Panc1 (cell line): ENCODE measurements around the gene ARHGAP31.

Source experiments
- POLR2AphosphoS5 ChIP-seq: IDR thresholded peaks from 2 replicates; pipeline ENCODE4 v1.6.1; 2012; ENCODE audit warnings: mild to moderate bottlenecking, low read depth, low read length, moderate library complexity
- TF ChIP-seq, protein P1 (sequence below): fragments of 450-650 bp; IDR thresholded peaks from 2 replicates; pipeline ENCODE4 v1.5.1; 2017; ENCODE audit warnings: mild to moderate bottlenecking

DNA sequence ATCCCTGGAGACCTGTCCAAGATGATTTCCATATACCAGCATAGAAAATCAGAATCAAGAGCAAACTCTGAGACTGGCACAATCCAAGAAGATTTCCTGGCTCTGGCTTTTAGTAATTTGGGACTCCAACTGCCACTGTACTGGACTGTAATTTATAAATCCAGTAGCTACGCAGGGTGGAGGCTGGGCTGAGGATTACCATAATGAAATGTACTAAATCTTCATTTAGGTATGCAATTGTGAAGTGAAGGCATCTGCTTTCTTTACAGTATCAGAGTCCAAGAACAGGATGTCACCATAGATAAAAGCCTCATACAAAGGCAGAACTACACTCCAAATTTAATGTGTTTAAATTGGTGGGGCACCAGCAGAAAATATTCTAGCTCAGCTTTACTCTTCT lies 122.7 kb downstream of the ARHGAP31 start:
- TF ChIP-seq, protein P1, sequence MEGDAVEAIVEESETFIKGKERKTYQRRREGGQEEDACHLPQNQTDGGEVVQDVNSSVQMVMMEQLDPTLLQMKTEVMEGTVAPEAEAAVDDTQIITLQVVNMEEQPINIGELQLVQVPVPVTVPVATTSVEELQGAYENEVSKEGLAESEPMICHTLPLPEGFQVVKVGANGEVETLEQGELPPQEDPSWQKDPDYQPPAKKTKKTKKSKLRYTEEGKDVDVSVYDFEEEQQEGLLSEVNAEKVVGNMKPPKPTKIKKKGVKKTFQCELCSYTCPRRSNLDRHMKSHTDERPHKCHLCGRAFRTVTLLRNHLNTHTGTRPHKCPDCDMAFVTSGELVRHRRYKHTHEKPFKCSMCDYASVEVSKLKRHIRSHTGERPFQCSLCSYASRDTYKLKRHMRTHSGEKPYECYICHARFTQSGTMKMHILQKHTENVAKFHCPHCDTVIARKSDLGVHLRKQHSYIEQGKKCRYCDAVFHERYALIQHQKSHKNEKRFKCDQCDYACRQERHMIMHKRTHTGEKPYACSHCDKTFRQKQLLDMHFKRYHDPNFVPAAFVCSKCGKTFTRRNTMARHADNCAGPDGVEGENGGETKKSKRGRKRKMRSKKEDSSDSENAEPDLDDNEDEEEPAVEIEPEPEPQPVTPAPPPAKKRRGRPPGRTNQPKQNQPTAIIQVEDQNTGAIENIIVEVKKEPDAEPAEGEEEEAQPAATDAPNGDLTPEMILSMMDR, result no peak
- TF ChIP-seq POLR2AphosphoS5, result no peak
